Gastroesophageal sphincter (tissue), 4 donors: ENCODE data around the gene OR5AU1. TPM values are rescaled to one million over a fixed set of nuclear protein-coding genes. Genes with fewer than 3 reads are reported as not detected.

Experiments
- ATAC-seq: fragments of 150-250 bp; one replicate; pipeline ENCODE4 v1.9.1; 2016; ENCODE audit warnings: mild to moderate bottlenecking, moderate library complexity
- H3K27ac ChIP-seq, 4 donors: fragments of 200-600 bp; sonication (generic) in 3 of 4; 1 replicate in 3 of 4; 2 replicates in 1 of 4; pipeline ENCODE4 v1.5.1; 2016 to 2019
- H3K27me3 ChIP-seq: fragments of 200-600 bp; sonication (generic); one replicate; pipeline ENCODE4 v1.5.1; 2019
- H3K36me3 ChIP-seq, 2 donors: fragments of 200-600 bp; sonication (generic); one replicate each; pipeline ENCODE4 v1.5.1; 2019; ENCODE audit warnings: control low read depth in 1 of 2
- H3K4me1 ChIP-seq, 3 donors: fragments of 200-600 bp; sonication (generic); 1 replicate in 2 of 3; 2 replicates in 1 of 3; pipeline ENCODE4 v1.5.1; 2016 to 2019; ENCODE audit warnings: control low read depth in 2 of 3
- H3K4me3 ChIP-seq, 2 donors: fragments of 200-600 bp; sonication (generic); one replicate each; pipeline ENCODE4 v1.5.1; 2019; ENCODE audit warnings: mild to moderate bottlenecking in 1 of 2, moderate library complexity in 1 of 2
- H3K9me3 ChIP-seq, 3 donors: fragments of 200-600 bp; sonication (generic); one replicate each; pipeline ENCODE4 v1.5.1; 2017 to 2019; ENCODE audit warnings: control low read depth in 2 of 3
- EP300 ChIP-seq: sonication (generic); formaldehyde crosslinking; IDR thresholded peaks from one replicate; pipeline ENCODE4 v1.6.1; 2017; ENCODE audit warnings: antibody characterized with exemption, mild to moderate bottlenecking
- POLR2A ChIP-seq, 2 donors: fragments of 450-650 bp; IDR thresholded peaks; one replicate each; pipeline ENCODE4 v1.6.1; 2017; ENCODE audit warnings: antibody characterized with exemption in 2 of 2, mild to moderate bottlenecking in 2 of 2, moderate library complexity in 1 of 2
- POLR2AphosphoS5 ChIP-seq: sonication (generic); formaldehyde crosslinking; IDR thresholded peaks from one replicate; pipeline ENCODE4 v1.6.1; 2017; ENCODE audit warnings: antibody characterized with exemption
- whole genome bisulfite sequencing, 2 donors: methylation state at CpG; one replicate each; pipeline ENCODE4 v1.1.5; 2018; ENCODE audit warnings: low coverage in 1 of 2; 5-methylcytosine and 5-hydroxymethylcytosine counted together
- total RNA-seq, 4 donors: library from RNA; depleted of rRNA; stranded (reverse); fragments of >200 nt; gene quantifications; one replicate each; pipeline ENCODE4 v1.1.0, GENCODE V29; 2016
- TF ChIP-seq, protein P1 (sequence below), 4 experiments: fragments of 200-600 bp in 2 of 4; fragments of 450-650 bp in 2 of 4; sonication (generic) in 1 of 4; IDR thresholded peaks; one replicate each; pipeline ENCODE4 v1.5.1; 2017 to 2019; ENCODE audit warnings: antibody characterized with exemption in 4 of 4, mild to moderate bottlenecking in 2 of 4, moderate library complexity in 2 of 4

OR5AU1 gene
- total RNA-seq, 4 donors from 2014 or later, result not detected

GRCh38 chr14:21120686-21121085, 35.2 kb downstream of the OR5AU1 start:
- Histone ChIP-seq H3K4me3 (no peak overlapping the region), H3K36me3 (no peaks in the 10 kb centered on the region), H3K27ac (no peak overlapping the region), H3K9me3 (no peaks in the 10 kb centered on the region), H3K4me1 (no peaks in the 10 kb centered on the region), H3K27me3 (no peaks in the 10 kb centered on the region)
- 69 to 81% methylated on average over 6 of the region's 6 CpGs for whole genome bisulfite sequencing, 2 donors
- ATAC-seq, result no peak
- TF ChIP-seq POLR2A (IDR thresholded peaks at IDR 0.05) (no peak), EP300 (no peak), POLR2AphosphoS5 (no peak)
- TF ChIP-seq, protein P1, sequence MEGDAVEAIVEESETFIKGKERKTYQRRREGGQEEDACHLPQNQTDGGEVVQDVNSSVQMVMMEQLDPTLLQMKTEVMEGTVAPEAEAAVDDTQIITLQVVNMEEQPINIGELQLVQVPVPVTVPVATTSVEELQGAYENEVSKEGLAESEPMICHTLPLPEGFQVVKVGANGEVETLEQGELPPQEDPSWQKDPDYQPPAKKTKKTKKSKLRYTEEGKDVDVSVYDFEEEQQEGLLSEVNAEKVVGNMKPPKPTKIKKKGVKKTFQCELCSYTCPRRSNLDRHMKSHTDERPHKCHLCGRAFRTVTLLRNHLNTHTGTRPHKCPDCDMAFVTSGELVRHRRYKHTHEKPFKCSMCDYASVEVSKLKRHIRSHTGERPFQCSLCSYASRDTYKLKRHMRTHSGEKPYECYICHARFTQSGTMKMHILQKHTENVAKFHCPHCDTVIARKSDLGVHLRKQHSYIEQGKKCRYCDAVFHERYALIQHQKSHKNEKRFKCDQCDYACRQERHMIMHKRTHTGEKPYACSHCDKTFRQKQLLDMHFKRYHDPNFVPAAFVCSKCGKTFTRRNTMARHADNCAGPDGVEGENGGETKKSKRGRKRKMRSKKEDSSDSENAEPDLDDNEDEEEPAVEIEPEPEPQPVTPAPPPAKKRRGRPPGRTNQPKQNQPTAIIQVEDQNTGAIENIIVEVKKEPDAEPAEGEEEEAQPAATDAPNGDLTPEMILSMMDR (IDR thresholded peaks at IDR 0.05), result no peak

- Histone ChIP-seq H3K4me1 (no peaks in the 10 kb centered on the region), H3K36me3 (no peaks in the 10 kb centered on the region), H3K9me3 (no peaks in the 10 kb centered on the region), H3K27me3 (no peaks in the 10 kb centered on the region), H3K4me3 (no peak overlapping the region), H3K27ac (no peak overlapping the region)
- WGBS, 2 donors, result 94 to 97% methylated on average over 3 of the region's 3 CpGs
- TF ChIP-seq, protein P1 (IDR thresholded peaks at IDR 0.05), result no peak
- TF ChIP-seq POLR2AphosphoS5 (no peak), POLR2A (IDR thresholded peaks at IDR 0.05) (no peak), EP300 (no peak)
- ATAC-seq, result no peak
Measured at GRCh38 chr14:21118933-21119332, 36.9 kb downstream of the OR5AU1 start.

GRCh38 chr14:21113369-21113768, 42.5 kb downstream of the OR5AU1 start:
- Histone ChIP-seq H3K4me1 (no peaks in the 10 kb centered on the region), H3K36me3 (no peaks in the 10 kb centered on the region), H3K27ac (no peak overlapping the region), H3K9me3 (no peaks in the 10 kb centered on the region), H3K4me3 (no peak overlapping the region), H3K27me3 (no peaks in the 10 kb centered on the region)
- TF ChIP-seq EP300, result no peak
- TF ChIP-seq POLR2A (IDR thresholded peaks at IDR 0.05), result no peak
- ATAC-seq, result no peak
- 95% methylated on average over 2 of the region's 2 CpGs for WGBS, 2 donors

DNA sequence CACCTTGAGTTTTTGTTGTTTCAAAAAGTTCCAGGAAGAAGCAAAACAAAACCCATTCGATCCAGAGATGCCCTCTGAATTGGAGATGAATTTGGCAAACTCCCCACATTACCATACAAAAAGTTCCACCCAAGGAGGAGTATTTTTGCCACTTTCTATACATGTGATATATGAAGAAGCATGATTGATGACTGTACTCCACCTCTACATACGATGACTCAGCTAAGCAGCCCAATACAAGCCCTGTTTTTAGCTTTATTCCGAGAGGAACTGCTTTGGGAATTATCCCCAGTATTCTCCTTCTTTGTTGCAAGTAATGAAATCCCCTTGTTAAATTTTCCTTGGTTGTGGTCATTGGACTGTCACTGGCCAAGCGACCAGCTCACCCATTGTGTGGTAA, 43.6 kb downstream of the OR5AU1 start:
- Histone ChIP-seq H3K9me3 (no peaks in the 10 kb centered on the region), H3K4me1 (peaks cover 0 to 3% (median 3%) of the 10 kb centered on the region in 3 donors), H3K27me3 (no peaks in the 10 kb centered on the region), H3K4me3 (no peak overlapping the region), H3K27ac (no peak overlapping the region), H3K36me3 (no peaks in the 10 kb centered on the region)
- no peak for ATAC-seq
- TF ChIP-seq EP300, result no peak
- no peak for TF ChIP-seq POLR2A (IDR thresholded peaks at IDR 0.05)
- TF ChIP-seq, protein P1 (IDR thresholded peaks at IDR 0.05), result no peak
- TF ChIP-seq POLR2AphosphoS5, result no peak
- WGBS, 2 donors, result 72 to 81% methylated on average over 4 of the region's 4 CpGs

- ATAC-seq, result no peak
- Histone ChIP-seq H3K36me3 (no peaks in the 10 kb centered on the region), H3K4me3 (no peak overlapping the region), H3K27ac (no peak overlapping the region), H3K27me3 (no peaks in the 10 kb centered on the region), H3K9me3 (no peaks in the 10 kb centered on the region), H3K4me1 (peaks cover 0 to 29% (median 23%) of the 10 kb centered on the region in 3 donors)
- WGBS, 2 donors, result 82 to 88% methylated on average over 5 to 6 of the region's 6 CpGs
- TF ChIP-seq EP300 (no peak), POLR2AphosphoS5 (no peak)
- TF ChIP-seq, protein P1 (IDR thresholded peaks at IDR 0.05), result no peak
Measured at GRCh38 chr14:21109377-21110138, 46.3 kb downstream of the OR5AU1 start.
